EL (cell line): ENCODE data around the gene HOXB1.
A peak's percentile ranks its signal among the peaks of the same experiment; 100 is the strongest.
"Not testable (repeated sequence)": the region's sequence is repeated elsewhere in the genome, so short reads cannot be mapped to it uniquely, and the experiment has no call there.

Experiments
- DNase-seq: peaks from one replicate; pipeline ENCODE4 v3.0.0-alpha.2; 2016

The HOXB1 gene

GRCh38 chr17:48542114-48542656, 11.4 kb upstream of the HOXB1 start:
- DNase-seq, result no peak

- DNase-seq, result no peak
Observed at GRCh38 chr17:48541577-48542113, 10.8 kb upstream of the HOXB1 start.

GRCh38 chr17:48541036-48541576, 10.3 kb upstream of the HOXB1 start:
- no peak for DNase-seq

GRCh38 chr17:48540213-48540612, 9.4 kb upstream of the HOXB1 start:
- DNase-seq, result no peak

GRCh38 chr17:48539177-48539576, 8.4 kb upstream of the HOXB1 start:
- DNase-seq, result peak; percentile 59

- DNase-seq, result no peak
Observed at GRCh38 chr17:48537316-48537715, 6.5 kb upstream of the HOXB1 start.

- DNase-seq, result not testable (repeated sequence)
Observed at GRCh38 chr17:48535793-48536559, 5.2 kb upstream of the HOXB1 start.

- no peak for DNase-seq
Observed at GRCh38 chr17:48532261-48532660, 1.4 kb upstream of the HOXB1 start.

- no peak for DNase-seq
Observed at GRCh38 chr17:48530208-48530886, 464 bp downstream of the HOXB1 start.

GRCh38 chr17:48529683-48530009, 1.2 kb downstream of the HOXB1 start:
- DNase-seq, result no peak

- no peak for DNase-seq
Observed at GRCh38 chr17:48528936-48529682, 1.7 kb downstream of the HOXB1 start.

- DNase-seq, result no peak
Observed at GRCh38 chr17:48528153-48528935, 2.5 kb downstream of the HOXB1 start.

- DNase-seq, result no peak
Observed at GRCh38 chr17:48527547-48527932, 3.3 kb downstream of the HOXB1 start.

- DNase-seq, result no peak
Observed at GRCh38 chr17:48526608-48527546, 3.9 kb downstream of the HOXB1 start.

- no peak for DNase-seq
Observed at GRCh38 chr17:48523010-48523409, 7.8 kb downstream of the HOXB1 start.

GRCh38 chr17:48522031-48522653, 8.7 kb downstream of the HOXB1 start:
- DNase-seq, result peak; percentile 31

GRCh38 chr17:48520631-48521079, 10.2 kb downstream of the HOXB1 start:
- peak; percentile 30 for DNase-seq

GRCh38 chr17:48519427-48519826, 11.4 kb downstream of the HOXB1 start:
- DNase-seq, result no peak

- no peak for DNase-seq
Observed at GRCh38 chr17:48517478-48517877, 13.3 kb downstream of the HOXB1 start.
